Ishikawa (cell line): Measurements from ENCODE around the gene NGF.

ENCODE experiments used
- CEBPB ChIP-seq: IDR thresholded peaks from 2 replicates; pipeline ENCODE4 v1.6.1; 2012
- CREB1 ChIP-seq: IDR thresholded peaks from 2 replicates; pipeline ENCODE4 v1.6.1; 2012; ENCODE audit warnings: low read depth
- EP300 ChIP-seq: IDR thresholded peaks from 2 replicates; pipeline ENCODE4 v1.6.1; 2012; ENCODE audit warnings: borderline replicate concordance
- MAX ChIP-seq: IDR thresholded peaks from 2 replicates; pipeline ENCODE4 v1.6.1; 2012
- NFIC ChIP-seq: IDR thresholded peaks from 2 replicates; pipeline ENCODE4 v1.6.1; 2012

- TF ChIP-seq NFIC (no peak), CREB1 (no peak), CEBPB (no peak), MAX (no peak), EP300 (no peak)
These were observed 41.9 kb downstream of the NGF start for GRCh38 chr1:115295904-115296696.
